Left lung (tissue), 10 donors: Measurements from ENCODE around the gene SLMAP. TPM values are rescaled to one million over a fixed set of nuclear protein-coding genes. Genes with fewer than 3 reads are reported as not detected.

Source experiments
- ATAC-seq: fragments of 200-7000 bp; cut with Tn5 transposase; one replicate; pipeline ENCODE4 v1.9.1; 2020; ENCODE audit warnings: moderate library complexity
- DNase-seq, 4 donors: peaks; one replicate each; pipeline ENCODE4 v3.0.0-alpha.2; 2013 to 2020
- H3K27ac ChIP-seq, 2 donors: fragments of 200-600 bp; sonication (generic) in 1 of 2; one replicate each; pipeline versions ENCODE4 v1.5.0 to v1.8.0; 2020 to 2021
- H3K27me3 ChIP-seq, 2 donors: fragments of 200-600 bp; sonication (generic) in 1 of 2; one replicate each; pipeline versions ENCODE4 v1.5.0 to v1.8.0; 2020 to 2021
- H3K36me3 ChIP-seq, 2 donors: fragments of 200-600 bp; sonication (generic) in 1 of 2; one replicate each; pipeline versions ENCODE4 v1.5.0 to v1.8.0; 2020 to 2021
- H3K4me1 ChIP-seq, 2 donors: fragments of 200-600 bp; one replicate each; pipeline ENCODE4 v1.8.0; 2021
- H3K4me3 ChIP-seq, 2 donors: fragments of 200-600 bp; sonication (generic) in 1 of 2; one replicate each; pipeline versions ENCODE4 v1.5.0 to v1.8.0; 2020 to 2021; ENCODE audit warnings: mild to moderate bottlenecking in 1 of 2
- H3K9me3 ChIP-seq, 2 donors: fragments of 200-600 bp; sonication (generic) in 1 of 2; one replicate each; pipeline versions ENCODE4 v1.5.0 to v1.8.0; 2020 to 2021
- CTCF ChIP-seq, 2 donors: fragments of 200-600 bp; sonication (generic) in 1 of 2; IDR thresholded peaks; one replicate each; pipeline versions ENCODE4 v1.5.0 to v1.8.0; 2021; ENCODE audit warnings: antibody characterized with exemption in 2 of 2
- intact Hi-C, 2 donors: fragments of 100-400 bp; cut with DNase I; formaldehyde crosslinking; loops; one replicate each; pipeline versions ENCODE4 v1.11.2 to v1.14.2; 2022
- polyA plus RNA-seq, 6 donors: library from polyadenylated mRNA; unstranded; fragments of 120-200 nt; gene quantifications; one replicate each; pipeline ENCODE4 v1.2.1, GENCODE V29; 2013; ENCODE audit not compliant: insufficient read length in 6 of 6
- total RNA-seq, 2 donors: library from RNA; stranded (reverse); fragmentation: NEBNext Ultra II Directional; extraction: Animal tissue kit (Norgen Biotek cat#: 25700); gene quantifications; one replicate each; pipeline ENCODE4 v1.2.1, GENCODE V29; 2021
- donor health status: DM: no; HTN: yes; CAD: no.
- donor health status: DM: no; HTN: no; CAD: no.

Gene SLMAP
- total and polyA plus RNA-seq, 8 donors: 43.1 to 65.3 (median 56.3) TPM

- H3K4me3 ChIP-seq: no peak overlapping the region
- TF ChIP-seq CTCF (IDR thresholded peaks at IDR 0.05): no peak
- no peak for ATAC-seq
- H3K9me3 ChIP-seq: no peaks in the 10 kb centered on the region
- peak in 1 of 4 donors; percentile 32 for DNase-seq
- H3K27me3 ChIP-seq: no peaks in the 10 kb centered on the region
- peaks cover 0 to 3% of the 10 kb centered on the region in 2 donors for H3K36me3 ChIP-seq
- intact Hi-C loops: no loop called here
- H3K4me1 ChIP-seq: no peaks in the 10 kb centered on the region
- no peak overlapping the region for H3K27ac ChIP-seq
Measured at GRCh38 chr3:57841818-57842217, 85.7 kb downstream of the SLMAP start.

- no peaks in the 10 kb centered on the region for H3K4me1 ChIP-seq
- H3K4me3 ChIP-seq: no peak overlapping the region
- peaks cover 0 to 27% of the 10 kb centered on the region in 2 donors for H3K36me3 ChIP-seq
- intact Hi-C loops: no loop called here
- no peak for DNase-seq
- H3K9me3 ChIP-seq: no peaks in the 10 kb centered on the region
- no peak for TF ChIP-seq CTCF (IDR thresholded peaks at IDR 0.05)
- H3K27ac ChIP-seq: peak overlapping the region in 1 of 2 donors; percentile 53
- H3K27me3 ChIP-seq: no peaks in the 10 kb centered on the region
- ATAC-seq: no peak
Measured at GRCh38 chr3:57848177-57848738, 92.1 kb downstream of the SLMAP start.

- ATAC-seq: no peak
- Histone ChIP-seq H3K36me3 (peaks cover 0 to 32% of the 10 kb centered on the region in 2 donors), H3K9me3 (no peaks in the 10 kb centered on the region), H3K4me3 (no peak overlapping the region), H3K27me3 (no peaks in the 10 kb centered on the region), H3K4me1 (no peaks in the 10 kb centered on the region), H3K27ac (no peak overlapping the region)
- intact Hi-C loops: no loop called here
- DNase-seq: no peak
- no peak for TF ChIP-seq CTCF (IDR thresholded peaks at IDR 0.05)
Measured at GRCh38 chr3:57851304-57851703, 95.2 kb downstream of the SLMAP start.

GRCh38 chr3:57852896-57853295, 96.8 kb downstream of the SLMAP start:
- TF ChIP-seq CTCF (IDR thresholded peaks at IDR 0.05): peak in 1 of 2 donors; percentile 24
- H3K4me1 ChIP-seq: no peaks in the 10 kb centered on the region
- H3K27ac ChIP-seq: no peak overlapping the region
- no peak for DNase-seq
- peaks cover 0 to 32% of the 10 kb centered on the region in 2 donors for H3K36me3 ChIP-seq
- H3K9me3 ChIP-seq: no peaks in the 10 kb centered on the region
- peak; percentile 73 for ATAC-seq
- H3K27me3 ChIP-seq: no peaks in the 10 kb centered on the region
- intact Hi-C loops: no loop called here
- no peak overlapping the region for H3K4me3 ChIP-seq

- no peaks in the 10 kb centered on the region for H3K4me1 ChIP-seq
- H3K27ac ChIP-seq: no peak overlapping the region
- peaks cover 0 to 48% of the 10 kb centered on the region in 2 donors for H3K36me3 ChIP-seq
- ATAC-seq (no peak), DNase-seq (no peak)
- H3K4me3 ChIP-seq: no peak overlapping the region
- intact Hi-C loops: no loop called here
- TF ChIP-seq CTCF (IDR thresholded peaks at IDR 0.05): no peak
- no peaks in the 10 kb centered on the region for H3K27me3 ChIP-seq
- H3K9me3 ChIP-seq: no peaks in the 10 kb centered on the region
Measured at GRCh38 chr3:57855281-57855680, 99.2 kb downstream of the SLMAP start.
